ENCODE results near the gene GRPR.
"Not testable (repeated sequence)": the region's sequence is repeated elsewhere in the genome, so short reads cannot be mapped to it uniquely, and the experiment has no call there.

The GRPR gene

DNA sequence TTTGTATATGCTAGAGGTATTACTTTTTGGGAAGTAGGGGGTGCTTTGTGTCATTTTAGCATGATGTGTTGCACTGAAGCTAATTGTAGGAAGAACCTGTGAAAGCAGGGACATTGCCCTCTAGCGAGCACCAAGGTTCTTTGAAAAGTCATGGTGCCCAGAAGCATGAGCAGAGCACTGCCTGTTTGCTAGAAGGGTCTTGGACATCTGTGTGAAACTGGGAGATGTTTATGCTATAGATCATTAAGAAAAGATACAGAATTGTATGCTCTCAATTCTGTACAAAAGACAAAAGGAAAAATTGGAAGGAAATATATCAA, 14.7 kb downstream of the GRPR start:
- no peak for DNase-seq

DNA sequence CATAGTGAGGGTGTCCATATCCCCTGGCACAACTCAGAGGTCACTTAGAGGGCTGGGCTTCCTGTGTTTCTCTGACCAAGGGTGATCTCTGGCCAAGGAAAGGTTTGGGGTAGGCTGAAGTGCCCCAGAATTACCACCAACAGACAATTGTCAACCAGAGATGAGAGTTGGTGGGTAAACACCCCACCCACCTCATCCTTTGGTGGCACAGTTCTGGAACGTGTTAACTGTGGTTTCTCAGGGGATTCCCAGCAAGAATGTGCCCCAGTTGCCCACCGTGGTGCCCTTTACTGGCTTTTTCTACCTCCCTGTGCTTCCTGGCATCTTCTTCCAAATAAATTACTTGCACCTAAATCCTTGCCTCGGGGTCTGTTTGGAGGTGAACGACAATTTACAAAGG, 17.1 kb downstream of the GRPR start:
- DNase-seq, result no peak

DNA sequence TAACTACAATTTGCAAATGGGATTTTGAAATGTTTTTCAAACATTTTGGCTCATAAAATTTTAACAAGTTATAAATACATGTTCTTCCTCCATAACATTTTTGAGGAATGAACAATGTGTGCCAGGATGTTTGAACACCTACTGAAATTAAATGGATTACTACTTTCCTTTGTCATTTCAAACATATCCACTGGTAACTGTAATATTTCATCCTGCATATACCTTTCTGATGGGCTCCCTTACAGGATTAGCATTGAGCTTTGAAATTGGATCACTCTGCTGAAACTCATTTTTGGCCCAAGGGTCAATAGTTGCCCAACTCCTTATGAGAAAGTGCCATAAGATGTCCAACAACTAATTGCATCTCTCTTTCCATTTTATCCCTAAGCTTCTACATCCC, 17.6 kb downstream of the GRPR start:
- DNase-seq, result no peak

DNA sequence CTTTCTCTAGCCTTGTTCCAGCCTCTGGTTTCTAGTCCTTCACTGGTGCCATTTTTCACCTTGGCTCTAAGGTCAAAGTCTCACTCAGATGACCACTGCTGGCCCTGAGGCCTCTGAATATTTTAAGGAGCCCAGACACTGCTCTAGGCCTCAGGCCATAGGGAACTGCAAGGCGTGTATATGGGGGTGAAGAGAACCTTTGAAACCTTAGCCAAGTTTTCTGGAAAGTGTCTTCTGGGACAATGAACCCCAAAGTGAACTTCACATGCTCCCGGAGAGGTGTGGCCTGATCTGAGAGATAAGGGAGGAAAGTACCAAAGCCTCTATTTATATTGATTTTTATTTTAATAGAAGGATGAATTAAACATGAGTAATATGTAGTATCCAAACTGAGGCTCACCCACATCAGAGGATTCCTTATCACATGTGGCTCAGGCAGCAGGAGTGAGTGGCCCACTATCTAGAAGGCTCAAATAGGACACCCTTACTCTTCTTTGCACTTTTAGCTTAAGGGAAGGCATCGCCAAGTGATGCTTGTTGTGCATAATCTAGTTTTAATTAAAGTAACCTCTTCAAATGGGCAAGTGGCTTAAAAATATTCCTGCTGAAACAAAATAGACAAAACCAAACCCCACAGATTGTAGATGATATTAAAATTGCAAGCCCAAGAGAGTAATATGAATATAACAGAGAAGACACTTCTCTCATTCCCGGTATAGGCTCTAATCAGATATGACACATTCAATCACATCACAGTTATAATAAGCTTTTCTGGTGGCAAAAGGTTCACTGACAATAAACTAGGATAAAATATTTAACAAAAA, 18.3 kb downstream of the GRPR start:
- no peak for DNase-seq

DNA sequence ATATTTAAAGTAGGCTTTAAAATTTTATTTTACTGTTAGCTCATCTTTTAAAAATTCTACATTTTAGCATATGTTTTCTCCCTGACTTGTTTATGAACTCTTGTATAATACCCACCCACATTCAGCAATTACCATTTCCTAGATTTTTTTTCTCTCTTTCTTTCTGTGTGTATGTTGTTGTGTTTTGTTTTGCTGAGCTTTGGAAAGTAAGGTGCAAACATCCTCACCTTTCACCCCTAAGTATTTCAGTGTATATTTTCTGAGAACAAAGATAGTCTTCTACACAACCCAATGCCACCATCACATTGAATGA, 18.8 kb downstream of the GRPR start:
- no peak for DNase-seq

DNA sequence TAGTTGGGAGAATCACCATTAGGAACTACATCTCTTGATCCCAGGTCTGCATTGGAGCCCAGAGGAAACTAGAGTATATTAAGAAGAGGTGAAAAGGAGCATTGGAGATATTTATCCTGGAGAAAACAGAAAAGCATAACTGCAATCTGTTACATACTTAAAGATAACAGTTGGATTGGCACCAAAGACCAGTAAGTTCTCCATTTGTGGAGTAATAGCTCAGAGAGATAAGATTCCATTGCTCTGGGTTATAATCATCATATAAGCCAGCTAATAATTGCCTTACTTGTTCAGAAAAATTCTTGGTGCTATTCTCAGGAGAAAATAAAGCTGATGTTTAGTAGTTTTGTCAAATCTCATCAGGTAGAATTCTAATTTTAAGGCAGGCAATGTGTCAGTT, 20.6 kb downstream of the GRPR start:
- DNase-seq, result no peak

DNA sequence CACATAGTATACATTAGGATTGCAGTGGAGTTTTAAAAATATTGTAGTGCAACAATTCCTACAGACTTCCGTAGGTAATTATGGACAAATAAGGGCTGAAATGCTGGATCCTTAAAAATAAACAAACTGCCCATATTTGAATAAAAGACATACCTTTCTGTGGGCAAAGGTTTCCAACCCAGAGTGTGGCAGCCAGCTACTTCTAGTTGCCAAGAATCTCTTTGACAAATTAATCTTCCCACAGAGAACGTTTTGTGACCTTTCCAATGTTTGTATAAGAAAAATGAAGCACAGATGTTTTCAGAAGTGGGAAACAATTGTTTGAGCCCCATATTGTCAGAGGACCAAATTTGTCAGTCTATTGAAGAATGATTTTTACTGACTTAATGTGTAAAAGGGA, 21.1 kb downstream of the GRPR start:
- DNase-seq, result no peak

DNA sequence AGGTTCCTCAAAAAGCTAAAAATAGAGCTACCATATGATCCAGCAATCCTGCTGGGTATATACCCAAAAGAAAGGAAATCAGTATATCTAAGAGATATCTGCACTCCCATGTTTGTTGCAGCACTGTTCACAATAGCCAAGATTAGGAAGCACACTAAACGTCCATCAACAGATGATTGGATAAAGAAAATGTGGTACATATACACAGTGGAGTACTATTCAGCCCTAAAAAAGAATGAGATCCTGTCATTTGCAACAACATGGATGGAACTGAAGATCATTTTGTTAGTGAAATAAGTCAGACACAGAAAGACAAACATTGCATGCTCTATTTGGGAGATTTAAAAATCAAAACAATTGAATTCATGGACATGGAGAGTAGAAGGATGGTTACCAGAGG, 21.7 kb downstream of the GRPR start:
- DNase-seq, result not testable (repeated sequence)

DNA sequence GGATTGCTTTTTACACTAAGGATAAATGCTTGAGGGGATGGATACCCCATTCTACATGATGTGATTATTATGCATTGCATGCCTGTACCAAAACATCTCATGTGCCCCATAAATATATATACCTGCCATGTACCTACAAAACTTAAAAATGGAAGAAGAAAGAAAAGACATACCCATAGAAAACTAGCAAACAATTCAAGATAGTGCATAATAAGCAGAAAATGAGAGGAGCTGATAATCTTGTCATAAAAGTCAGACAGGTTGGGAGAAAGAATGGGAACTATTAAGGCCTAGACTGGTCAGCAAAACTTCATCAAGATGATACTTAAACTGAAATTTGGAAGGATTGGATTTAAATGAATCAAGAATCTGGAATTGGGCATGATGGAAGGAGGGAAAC, 22.3 kb downstream of the GRPR start:
- no peak for DNase-seq

DNA sequence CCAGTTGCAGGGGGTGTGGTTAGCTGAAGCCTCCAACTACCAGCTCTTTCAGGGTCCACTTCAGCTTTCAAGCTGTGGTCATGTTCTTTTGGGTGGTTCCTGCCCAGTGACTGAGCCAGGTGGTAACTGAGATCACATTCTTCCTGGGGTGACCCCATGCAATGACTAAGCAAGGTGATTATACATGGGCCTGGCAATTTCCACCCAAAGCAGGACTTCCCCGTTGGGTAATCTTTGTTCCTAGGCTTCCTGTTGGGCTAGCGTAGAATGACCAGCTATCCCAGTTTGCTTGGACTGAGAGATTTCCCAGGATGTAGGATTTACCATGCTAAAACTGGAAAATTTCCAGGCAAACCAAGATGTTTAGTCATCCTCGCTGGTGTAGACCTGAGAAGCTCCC, 25.5 kb downstream of the GRPR start:
- no peak for DNase-seq

DNA sequence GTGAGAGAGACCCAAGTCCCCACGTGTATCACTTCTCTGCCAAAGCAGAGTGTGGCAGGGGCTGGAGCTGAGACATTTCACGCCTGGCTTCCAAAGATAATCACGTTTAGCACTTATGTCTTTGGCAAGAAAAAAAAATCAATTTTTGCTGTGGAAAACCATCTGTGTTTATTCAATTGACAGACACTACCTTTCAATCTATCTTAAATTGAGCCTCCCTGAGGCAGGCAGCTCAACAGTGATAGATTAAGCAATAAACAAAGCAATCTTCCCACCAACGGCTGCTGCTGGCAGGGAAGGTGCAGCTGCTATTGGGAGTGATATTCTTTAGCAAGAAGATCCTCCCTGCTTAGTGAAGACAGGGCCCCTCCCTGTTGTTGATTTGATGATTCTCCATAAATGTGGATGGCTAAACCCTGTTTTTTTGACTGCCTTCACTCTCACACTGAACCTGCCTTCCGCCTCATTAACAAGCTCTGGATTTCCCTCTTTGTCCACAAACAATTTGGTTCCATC, 32.3 kb downstream of the GRPR start:
- peak; percentile 60 for DNase-seq

DNA sequence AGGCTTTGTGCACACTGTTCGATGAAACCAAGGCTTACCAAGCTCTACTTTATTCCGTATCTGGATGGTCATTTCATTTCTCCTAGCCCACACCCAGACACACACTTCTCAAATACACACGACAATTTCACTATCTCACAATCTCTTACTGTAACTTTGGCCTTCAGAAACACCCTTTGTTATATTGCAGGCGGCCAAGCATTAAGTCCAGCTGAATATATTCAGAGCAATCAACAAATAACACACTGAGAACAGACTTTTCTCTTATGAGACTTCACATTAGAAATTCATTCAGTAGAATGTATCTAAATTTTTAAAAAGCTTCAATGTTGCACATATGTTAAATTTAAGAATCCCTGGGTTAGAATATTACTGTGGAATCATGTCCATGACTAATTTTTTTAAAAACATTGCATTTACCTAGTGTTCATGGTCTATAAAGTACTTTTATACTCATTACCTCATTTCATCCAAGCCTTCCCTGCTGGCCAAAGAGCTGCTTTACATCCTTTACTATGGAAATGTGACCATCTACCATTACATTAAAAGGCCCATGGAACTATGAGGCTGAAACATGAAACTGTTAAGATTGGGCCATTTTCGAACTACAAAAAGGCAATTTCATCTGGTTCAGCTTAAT, 33.4 kb downstream of the GRPR start:
- DNase-seq, result no peak

DNA sequence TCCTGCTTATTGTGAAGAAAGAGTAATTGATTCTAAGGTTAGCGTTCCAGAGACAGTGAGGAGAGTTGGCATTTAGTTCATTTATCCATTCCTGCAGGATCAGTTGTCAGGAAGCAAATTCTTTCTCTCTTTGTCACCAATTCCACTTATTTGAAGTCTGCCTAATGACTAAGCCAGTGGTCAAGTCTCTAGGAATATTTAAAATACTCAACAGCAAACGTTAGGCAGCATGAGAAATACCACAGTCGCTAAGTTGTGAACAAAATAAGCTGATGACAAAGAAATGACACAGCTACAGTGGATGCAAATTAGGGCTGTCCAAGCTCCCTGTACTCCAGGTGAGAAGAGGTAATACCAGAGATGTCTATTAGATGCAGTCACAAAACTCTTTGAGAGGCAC, 37.4 kb downstream of the GRPR start:
- DNase-seq, result no peak

DNA sequence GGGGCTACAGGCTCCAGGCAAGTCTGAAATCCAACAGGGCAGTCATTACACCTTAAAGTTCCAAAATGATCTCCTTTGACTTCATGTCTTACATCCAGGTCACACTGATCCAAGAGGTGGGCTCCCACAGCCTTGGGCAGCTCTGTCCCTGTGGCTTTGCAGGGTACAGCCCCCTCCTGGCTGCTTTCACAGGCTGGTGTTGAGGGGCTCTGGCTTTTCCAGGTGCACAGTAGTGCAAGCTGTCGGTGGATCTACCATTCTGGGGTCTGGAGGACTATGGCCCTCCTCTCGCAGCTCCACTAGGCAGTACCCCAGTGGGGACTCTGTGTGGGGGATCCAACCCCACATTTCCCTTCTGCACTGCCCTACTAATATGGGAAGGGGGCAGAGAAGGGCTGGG, 37.8 kb downstream of the GRPR start:
- not testable (repeated sequence) for DNase-seq

DNA sequence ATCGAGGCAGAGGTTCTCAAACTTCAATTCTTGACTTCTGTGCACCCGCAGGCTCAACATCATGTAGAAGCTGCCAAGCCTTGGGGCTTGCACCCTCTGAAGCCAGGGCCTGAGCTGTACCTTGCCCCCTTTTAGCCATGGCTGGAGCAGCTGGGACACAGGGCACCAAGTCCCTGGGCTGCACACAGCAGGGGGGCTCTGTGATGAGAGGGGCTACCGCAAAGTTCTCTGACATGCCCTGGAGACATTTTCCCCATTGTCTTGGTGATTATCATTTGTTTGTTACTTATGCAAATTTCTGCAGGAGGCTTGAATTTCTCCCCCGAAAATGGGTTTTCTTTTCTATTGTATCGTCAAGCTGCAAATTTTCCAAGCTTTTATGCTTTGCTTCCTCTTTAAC, 39.0 kb downstream of the GRPR start:
- DNase-seq, result no peak

DNA sequence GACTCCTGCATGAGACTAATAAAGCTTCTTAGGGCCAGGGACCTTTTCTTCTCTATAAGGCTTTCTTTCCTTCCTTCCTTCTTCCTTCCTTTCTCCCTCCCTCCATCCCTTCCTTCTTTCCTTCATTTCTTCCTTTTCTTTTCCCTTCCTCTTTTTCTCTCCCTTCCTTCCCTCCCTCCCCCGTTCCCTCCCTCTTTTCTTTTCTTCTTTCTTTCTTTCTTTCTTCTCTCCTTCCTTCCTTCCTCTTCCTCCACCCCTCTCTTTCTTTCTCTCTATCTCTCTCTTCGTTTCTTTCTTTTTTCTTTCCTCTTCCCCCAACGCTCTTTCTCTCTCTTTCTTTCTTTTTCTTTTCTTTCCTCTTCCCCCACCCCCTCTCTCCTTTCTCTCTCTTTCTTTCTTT, 41.4 kb downstream of the GRPR start:
- no peak for DNase-seq

DNA sequence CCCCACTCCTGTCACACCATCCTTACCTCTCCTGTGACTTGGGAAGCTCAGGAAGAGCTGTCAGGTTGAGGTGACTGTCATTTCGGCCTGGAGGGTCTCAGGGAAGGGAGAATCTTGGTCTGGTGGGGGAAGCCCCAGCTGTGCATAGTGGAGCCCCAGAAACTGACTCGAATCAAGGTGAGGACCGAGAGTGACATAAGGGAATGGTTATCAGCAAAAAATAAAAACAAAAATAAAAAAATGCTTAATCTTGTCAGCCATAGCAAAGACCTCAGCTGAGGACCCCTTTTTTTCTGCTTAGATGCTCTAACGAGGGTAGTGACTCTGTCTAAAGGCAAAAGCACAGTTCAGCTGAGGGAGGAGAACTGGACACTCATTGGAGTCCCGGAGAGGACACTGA, 43.8 kb downstream of the GRPR start, which contains the start of gene MAGEB17:
Gene MAGEB17, plus strand, starts transcription at position 301 of the 400 bp plus-strand sequence. CDS start 2,902 bp downstream, outside the sequence.
- no peak for DNase-seq

DNA sequence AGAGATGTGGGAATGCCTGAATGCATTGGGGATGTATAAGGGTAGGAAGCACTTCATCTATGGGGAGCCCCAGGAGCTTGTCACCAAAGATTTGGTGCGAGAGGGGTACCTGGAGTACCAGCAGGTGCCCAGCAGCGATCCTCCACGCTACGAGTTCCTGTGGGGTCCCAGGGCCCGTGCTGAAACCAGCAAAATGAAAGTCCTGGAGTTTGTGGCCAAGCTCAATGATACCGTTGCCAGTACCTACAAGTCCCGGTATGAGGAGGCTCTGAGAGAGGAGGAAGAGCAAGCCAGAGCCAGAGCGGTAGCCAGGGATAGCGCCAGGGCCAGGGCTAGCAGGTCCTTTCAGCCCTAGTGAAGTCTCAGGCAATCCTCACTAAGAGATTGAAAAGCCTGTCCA, 47.7 kb downstream of the GRPR start:
- DNase-seq, result no peak

DNA sequence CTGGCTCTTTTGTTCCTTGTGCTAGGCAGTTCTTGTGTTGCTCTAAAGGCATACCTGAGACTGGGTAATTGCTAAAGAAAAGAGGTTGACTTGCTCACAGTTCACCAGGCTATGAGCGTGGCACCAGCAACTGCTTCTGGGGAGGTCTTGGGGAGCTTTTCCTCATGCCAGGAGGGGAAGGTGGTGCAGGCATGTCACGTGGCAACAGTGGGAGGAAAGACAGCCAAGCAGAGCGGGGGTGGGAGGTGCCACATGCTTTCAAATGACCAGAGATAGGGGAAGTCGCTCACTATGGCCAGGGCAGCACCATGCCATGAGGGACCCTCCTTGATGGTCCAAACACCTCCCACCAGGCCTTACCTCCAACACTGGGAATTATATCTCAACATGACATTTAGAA, 48.6 kb downstream of the GRPR start:
- no peak for DNase-seq

DNA sequence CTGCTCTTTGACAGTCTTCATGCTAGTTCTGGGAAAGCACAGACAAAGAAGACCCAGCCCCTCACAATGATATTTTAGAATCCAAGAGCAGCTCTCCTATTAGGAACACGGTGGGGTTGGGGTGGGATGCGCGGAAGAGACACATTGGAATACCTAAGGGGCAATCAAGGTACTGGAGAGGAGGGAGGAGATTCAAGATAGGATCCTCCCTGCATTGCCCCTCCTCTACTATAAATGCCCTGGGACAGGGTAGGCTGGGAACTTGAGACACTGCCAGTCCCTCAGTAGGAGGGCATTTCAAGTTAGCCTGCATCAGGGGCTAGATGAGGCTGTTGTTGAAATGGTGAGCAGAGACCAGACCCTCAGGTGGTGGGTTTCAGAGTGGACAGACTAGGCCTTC, 49.0 kb downstream of the GRPR start:
- DNase-seq, result no peak

DNA sequence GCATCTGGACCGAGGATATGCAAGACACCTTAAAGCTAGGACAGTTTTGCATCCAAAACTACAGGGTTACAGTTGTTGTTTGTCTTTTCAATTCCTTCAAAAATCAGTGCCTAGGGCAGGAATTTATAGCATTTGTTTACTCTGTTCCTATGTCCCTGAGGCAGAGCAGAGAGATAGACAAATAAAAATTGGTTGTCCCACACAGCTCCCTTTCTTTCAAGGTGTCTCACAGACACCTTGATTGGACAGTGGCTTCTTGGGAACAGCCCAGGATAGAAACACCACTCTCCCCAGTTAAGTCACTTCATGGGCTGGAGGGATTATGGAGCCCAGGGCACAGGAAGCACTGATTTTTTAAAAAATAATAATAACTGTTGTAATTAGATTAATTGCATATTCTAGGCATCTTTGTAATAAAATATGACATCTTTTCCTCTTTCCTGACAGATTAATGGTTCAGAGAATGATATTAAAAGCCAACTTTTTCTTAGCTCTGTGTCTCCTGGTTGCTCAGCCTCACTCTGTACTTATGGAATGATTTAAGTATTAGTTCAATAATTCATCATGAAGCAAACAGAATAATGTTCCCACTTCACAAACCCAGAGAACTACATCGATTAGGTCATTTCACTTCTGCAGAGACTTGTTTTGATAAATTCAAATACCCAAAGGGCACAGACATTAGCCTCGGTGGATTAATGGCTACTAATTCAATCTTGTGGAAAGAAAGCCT, 52.1 kb downstream of the GRPR start:
- no peak for DNase-seq

DNA sequence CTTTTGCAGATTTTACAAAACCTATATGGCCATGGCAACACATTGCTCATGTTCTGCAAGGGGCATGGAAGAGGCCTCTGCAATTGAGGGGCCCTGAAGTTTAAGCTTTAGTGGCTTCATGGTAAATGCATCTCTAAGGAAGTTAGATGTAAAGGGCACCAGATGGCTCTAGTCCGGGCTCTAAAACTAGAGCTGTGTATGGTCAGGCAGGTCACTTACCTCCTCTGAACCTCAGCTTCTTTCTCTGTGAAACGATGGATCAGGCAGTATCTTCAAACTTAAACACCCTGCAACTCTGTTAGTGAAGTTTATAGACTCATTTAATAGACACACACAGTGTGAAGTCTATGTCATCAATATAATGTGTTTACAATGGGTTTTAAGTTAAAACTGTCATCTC, 53.9 kb downstream of the GRPR start:
- DNase-seq, result no peak

DNA sequence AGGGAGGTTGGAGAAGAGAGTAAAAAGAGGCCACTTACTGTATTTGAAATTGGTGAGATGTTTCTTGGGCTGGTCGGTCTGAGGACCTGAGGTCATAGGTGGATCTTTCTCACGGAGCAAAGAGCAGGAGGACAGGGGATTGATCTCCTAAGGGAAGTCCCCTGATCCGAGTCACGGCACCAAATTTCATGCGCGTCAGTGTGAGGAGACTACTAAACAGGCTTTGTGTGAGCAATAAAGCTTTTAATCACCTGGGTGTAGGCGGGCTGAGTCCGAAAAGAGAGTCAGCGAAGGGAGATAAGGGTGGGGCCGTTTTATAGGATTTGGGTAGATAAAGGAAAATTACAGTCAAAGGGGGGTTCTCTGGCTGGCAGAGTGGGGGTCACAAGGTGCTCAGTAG, 60.5 kb downstream of the GRPR start:
- not testable (repeated sequence) for DNase-seq

DNA sequence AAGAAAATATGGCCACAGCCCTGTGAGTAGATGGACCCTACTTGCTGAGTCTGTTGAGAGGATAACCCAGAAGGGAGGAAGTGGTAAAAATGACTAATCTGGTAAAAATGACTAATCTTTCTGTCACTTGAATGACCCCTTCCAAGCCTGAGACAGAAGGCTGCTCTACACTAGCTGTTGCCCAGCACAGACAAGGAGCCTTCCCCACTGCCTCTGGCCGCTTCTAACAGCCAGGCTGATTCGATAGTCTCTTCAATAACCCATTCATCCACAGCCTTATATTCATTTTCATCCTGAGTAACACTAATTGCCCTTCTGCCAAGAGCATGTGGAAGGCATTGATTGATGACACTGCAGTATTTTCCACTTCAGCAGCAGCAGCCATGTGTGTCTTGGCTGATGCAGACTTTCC, 62.4 kb downstream of the GRPR start:
- no peak for DNase-seq
